ENCODE results near the gene TMOD1. TPM values are rescaled to one million over a fixed set of nuclear protein-coding genes. Genes with fewer than 3 reads are reported as not detected.

Gene TMOD1
- total and polyA plus RNA-seq, 9 of the 15 experiments (the other 6 are each of a cell fraction or from before 2014, with no cell fraction given) = 7.1 to 41.2 (median 14.2) TPM

GRCh38 chr9:97632985-97633858 is 131.8 kb downstream of the TMOD1 start, which contains the start of the genes NCBP1 and TSTD2 (continued):
- TF ChIP-seq, protein P1, sequence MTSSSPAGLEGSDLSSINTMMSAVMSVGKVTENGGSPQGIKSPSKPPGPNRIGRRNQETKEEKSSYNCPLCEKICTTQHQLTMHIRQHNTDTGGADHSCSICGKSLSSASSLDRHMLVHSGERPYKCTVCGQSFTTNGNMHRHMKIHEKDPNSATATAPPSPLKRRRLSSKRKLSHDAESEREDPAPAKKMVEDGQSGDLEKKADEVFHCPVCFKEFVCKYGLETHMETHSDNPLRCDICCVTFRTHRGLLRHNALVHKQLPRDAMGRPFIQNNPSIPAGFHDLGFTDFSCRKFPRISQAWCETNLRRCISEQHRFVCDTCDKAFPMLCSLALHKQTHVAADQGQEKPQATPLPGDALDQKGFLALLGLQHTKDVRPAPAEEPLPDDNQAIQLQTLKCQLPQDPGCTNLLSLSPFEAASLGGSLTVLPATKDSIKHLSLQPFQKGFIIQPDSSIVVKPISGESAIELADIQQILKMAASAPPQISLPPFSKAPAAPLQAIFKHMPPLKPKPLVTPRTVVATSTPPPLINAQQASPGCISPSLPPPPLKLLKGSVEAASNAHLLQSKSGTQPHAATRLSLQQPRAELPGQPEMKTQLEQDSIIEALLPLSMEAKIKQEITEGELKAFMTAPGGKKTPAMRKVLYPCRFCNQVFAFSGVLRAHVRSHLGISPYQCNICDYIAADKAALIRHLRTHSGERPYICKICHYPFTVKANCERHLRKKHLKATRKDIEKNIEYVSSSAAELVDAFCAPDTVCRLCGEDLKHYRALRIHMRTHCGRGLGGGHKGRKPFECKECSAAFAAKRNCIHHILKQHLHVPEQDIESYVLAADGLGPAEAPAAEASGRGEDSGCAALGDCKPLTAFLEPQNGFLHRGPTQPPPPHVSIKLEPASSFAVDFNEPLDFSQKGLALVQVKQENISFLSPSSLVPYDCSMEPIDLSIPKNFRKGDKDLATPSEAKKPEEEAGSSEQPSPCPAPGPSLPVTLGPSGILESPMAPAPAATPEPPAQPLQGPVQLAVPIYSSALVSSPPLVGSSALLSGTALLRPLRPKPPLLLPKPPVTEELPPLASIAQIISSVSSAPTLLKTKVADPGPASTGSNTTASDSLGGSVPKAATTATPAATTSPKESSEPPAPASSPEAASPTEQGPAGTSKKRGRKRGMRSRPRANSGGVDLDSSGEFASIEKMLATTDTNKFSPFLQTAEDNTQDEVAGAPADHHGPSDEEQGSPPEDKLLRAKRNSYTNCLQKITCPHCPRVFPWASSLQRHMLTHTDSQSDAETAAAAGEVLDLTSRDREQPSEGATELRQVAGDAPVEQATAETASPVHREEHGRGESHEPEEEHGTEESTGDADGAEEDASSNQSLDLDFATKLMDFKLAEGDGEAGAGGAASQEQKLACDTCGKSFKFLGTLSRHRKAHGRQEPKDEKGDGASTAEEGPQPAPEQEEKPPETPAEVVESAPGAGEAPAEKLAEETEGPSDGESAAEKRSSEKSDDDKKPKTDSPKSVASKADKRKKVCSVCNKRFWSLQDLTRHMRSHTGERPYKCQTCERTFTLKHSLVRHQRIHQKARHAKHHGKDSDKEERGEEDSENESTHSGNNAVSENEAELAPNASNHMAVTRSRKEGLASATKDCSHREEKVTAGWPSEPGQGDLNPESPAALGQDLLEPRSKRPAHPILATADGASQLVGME (CRISPR knock-in tag; IDR thresholded peaks at IDR 0.05) = no peak
- TF ChIP-seq GATA2 (CRISPR knock-in tag; IDR thresholded peaks at IDR 0.05) (no peak), NFE2L1 (tag; IDR thresholded peaks at IDR 0.05; ENCODE audit: borderline replicate concordance, low read depth) (no peak), PKNOX1 (IDR thresholded peaks at IDR 0.05) (peak; percentile 82), ZNF785 (CRISPR knock-in tag; IDR thresholded peaks at IDR 0.05) (no peak), MAZ (CRISPR knock-in tag; conservative IDR thresholded peaks at IDR 0.05 in 1 of 2, IDR thresholded peaks at IDR 0.05 in 1 of 2) (peak; percentile 73 to 76), NKRF (IDR thresholded peaks at IDR 0.05; ENCODE audit: borderline replicate concordance) (peak; percentile 85), ZNF217 (CRISPR knock-in tag; IDR thresholded peaks at IDR 0.05) (peak; percentile 74; the same call in 1 of the 2 replicates), ZNF717 (CRISPR knock-in tag; IDR thresholded peaks at IDR 0.05) (no peak), ZNF79 (CRISPR knock-in tag; IDR thresholded peaks at IDR 0.05; ENCODE audit: low read depth) (no peak), NR4A1 (CRISPR knock-in tag; IDR thresholded peaks at IDR 0.05) (no peak), NR4A1 (tag; IDR thresholded peaks at IDR 0.05) (no peak), EHMT2 (IDR thresholded peaks at IDR 0.05) (no peak), POLR3A (IDR thresholded peaks at IDR 0.05; ENCODE audit: borderline replicate concordance, extremely low read depth, insufficient read depth, insufficient read length) (no peak), ZFP1 (CRISPR knock-in tag; IDR thresholded peaks at IDR 0.05) (no peak), KLF10 (CRISPR knock-in tag; IDR thresholded peaks at IDR 0.05) (no peak), ZNF121 (CRISPR knock-in tag; conservative IDR thresholded peaks at IDR 0.05) (peak; percentile 39; the same call in 1 of the 2 replicates)
- TF ChIP-seq, protein P2, sequence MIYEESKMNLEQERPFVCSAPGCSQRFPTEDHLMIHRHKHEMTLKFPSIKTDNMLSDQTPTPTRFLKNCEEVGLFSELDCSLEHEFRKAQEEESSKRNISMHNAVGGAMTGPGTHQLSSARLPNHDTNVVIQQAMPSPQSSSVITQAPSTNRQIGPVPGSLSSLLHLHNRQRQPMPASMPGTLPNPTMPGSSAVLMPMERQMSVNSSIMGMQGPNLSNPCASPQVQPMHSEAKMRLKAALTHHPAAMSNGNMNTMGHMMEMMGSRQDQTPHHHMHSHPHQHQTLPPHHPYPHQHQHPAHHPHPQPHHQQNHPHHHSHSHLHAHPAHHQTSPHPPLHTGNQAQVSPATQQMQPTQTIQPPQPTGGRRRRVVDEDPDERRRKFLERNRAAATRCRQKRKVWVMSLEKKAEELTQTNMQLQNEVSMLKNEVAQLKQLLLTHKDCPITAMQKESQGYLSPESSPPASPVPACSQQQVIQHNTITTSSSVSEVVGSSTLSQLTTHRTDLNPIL (CRISPR knock-in tag; IDR thresholded peaks at IDR 0.05) = no peak

All from K562 (cell line).